ENCODE measurements around the gene FAM13A.
"Not testable (repeated sequence)": the region's sequence is repeated elsewhere in the genome, so short reads cannot be mapped to it uniquely, and the experiment has no call there.

FAM13A gene

GRCh38 chr4:89039730-89040338, 17.2 kb downstream of the FAM13A start:
- DNase-seq: no peak

DNA sequence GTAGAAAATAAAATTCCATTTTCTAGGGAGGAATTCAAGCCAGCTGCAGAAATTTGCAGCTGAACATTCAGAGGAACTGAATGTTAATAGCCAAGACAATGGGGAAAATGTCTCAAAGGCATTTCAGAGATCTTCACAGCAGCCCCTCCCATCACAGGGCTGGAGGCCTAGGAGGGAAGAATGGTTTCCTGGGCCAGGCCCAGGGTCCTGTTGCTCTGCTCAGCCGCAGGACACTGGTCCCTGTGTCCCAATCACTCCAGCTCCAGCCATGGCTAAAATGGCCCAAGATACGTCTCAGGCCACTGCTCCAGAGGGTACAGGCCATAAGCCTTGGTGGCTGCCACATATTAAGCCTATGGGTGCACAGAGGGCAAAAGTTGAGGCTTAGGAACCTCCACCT, 20.4 kb downstream of the FAM13A start:
- DNase-seq: no peak

DNA sequence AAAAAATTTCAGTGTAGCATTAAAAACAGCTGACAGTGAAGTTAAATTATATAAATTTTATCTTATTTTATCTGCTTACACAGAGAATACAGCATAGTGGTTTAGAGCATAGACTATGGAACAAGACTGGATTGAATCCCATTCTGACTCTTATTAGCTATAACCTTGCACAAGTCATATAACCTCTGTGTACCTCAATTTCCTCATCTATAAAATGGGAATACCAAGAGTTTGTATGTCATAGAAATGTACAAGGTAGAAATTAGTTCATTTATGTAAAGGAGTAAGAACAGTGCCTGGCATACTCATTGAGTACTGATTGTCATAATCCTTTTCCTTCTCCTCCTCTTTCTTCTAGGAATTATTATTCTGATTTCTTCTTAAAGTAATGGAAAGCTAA, 25.7 kb downstream of the FAM13A start:
- DNase-seq: no peak

DNA sequence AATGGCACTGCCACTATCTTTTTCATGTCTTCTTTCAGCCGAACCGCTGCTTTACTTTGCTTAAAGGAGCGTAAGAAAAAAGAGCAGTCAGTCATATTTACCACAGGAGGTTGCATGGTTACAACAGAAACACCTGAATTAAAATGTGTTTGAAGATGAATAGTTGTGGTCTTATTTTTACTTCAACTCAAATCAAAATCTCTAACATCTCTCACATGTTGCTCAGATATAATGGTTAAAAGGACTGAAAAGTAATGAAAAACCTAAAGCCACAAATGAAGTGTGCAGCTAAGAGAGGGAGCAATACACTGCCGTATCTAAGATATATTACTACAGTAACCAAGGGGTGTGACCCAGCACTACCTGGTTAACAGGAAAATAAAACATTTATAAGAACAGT, 27.4 kb downstream of the FAM13A start:
- no peak for DNase-seq

DNA sequence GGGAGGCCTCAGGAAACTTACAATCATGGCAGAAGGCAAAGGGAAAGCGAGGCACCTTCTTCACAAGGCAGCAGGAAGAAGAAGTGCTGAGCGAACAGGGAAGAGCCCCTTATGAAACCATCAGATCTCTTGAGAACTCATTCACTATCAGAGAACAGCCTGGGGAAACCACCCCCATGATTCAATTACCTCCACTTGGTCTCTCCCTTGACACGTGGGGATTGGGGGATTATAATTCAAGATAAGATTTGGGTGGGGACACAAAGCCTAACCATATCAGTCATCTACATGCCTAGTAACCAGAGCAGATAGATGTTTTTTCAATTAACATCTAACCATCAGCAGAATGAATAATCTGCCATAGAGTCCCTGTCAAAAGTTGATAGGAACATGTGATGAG, 30.4 kb downstream of the FAM13A start:
- no peak for DNase-seq

DNA sequence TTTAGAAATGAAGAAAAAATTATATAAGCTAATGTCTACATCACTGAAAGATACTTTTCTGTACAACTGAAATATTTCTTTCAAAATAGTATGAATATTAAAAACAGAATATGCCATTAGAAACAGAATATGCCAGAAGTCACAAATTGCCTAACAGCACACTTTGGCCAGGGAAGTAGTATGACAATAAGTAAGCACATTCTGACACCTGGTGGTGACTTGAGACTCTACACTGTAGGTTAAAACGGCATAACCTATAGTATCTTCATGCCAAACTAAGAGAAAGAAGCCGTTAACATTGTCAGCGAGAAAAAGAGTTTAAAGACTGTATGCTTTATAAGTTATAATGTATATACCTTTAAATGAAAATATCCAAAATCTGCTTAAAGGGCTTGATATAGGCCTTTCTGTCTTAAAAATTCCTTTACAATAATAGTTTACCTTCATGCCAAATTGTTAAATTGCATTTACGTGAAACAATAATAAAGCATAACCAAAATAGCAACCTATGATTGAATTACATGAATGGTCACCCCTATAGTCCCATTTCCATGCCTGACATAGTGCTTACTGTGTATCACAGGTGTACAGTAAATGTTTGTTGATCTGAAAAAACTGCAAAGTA, 32.8 kb downstream of the FAM13A start:
- DNase-seq: peak; percentile 60

DNA sequence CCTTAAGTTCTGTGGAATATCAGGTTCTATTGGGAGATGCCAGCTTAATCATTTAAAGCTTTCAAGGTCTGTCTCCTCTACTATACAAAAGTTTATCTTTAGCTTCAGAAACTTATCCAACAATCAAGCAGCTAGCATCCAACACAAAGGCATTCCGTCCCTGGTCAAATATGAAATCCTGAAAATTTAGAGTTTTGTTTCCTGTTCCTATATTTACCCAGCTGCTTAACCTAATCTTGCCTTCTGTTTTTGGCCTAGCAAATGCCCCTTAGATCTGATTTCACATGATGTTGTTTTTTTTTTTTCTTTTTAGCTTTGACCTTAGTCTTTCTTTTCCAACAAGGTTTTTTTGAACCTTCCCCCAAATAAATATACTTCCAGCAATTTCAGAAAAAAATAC, 33.8 kb downstream of the FAM13A start:
- DNase-seq: no peak

- DNase-seq: no peak
Measured at GRCh38 chr4:89022426-89023128, 34.4 kb downstream of the FAM13A start.

- DNase-seq: no peak
Measured at GRCh38 chr4:89021684-89022083, 35.3 kb downstream of the FAM13A start.

GRCh38 chr4:89021062-89021461, 35.9 kb downstream of the FAM13A start:
- DNase-seq: no peak

DNA sequence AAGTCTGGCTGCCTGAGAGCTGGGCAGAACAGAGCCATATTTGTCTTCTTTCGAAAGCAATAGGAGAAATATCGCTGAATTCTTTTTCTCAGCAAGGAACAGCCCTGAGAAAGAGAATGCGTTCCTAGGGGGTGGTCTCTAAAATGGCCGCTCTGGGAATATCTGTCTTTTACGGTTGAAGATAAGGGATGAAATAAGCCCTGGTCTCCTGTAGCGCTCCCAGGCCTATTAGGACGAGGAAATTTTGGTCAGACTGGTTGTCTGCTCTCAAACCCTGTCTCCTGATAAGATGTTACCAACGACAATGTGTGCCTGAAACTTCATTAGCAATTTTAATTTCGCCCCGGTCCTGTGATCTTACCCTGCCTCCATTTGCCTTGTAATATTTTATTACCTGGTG, 42.1 kb downstream of the FAM13A start:
- not testable (repeated sequence) for DNase-seq

- DNase-seq: no peak
Measured at GRCh38 chr4:89009761-89010369, 47.1 kb downstream of the FAM13A start.

- DNase-seq: no peak
Measured at GRCh38 chr4:89009115-89009514, 47.9 kb downstream of the FAM13A start.

GRCh38 chr4:89008166-89008565, 48.8 kb downstream of the FAM13A start:
- DNase-seq: no peak

GRCh38 chr4:89007338-89007939, 49.5 kb downstream of the FAM13A start:
- DNase-seq: no peak

- DNase-seq: no peak
Measured at GRCh38 chr4:89006307-89006706, 50.7 kb downstream of the FAM13A start.

- DNase-seq: not testable (repeated sequence)
Measured at GRCh38 chr4:89005066-89005465, 51.9 kb downstream of the FAM13A start.

DNA sequence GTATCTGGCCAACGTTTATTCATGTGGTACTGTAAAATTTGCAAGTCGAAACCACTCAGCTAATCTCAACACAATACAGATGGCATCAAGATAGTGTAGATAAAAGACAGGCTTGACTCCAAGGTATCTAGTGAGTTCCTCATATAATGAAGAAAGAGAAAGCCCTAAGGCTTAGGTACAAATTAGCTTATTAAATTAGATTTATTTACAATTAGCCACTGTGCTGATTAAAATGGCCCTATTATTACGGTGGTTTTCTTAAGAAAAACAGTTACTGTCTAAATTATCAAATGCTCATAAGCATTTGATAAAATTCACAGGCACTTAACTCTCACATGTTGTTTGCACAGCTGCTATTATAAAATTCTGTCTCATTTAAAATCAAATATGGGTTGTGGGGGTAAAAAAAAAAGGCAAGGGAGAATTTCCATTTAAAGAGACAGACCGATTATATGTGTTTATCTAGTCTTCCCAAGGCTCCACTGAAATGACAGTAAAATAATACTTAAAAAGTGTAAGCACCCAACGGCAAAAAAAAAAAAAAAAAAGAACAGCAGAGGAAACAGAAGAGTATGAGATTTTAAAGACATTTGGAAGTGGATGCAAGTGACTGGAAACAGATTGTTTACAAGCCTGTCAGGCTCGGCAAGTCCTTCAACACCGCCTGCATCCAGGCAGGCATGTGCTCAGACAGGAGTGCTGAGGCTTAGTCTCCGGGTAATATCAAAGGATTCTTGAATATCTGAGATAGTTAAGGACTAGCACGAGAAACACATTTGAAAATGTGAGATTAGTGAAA, 55.1 kb downstream of the FAM13A start:
- DNase-seq: no peak

- DNase-seq: no peak
Measured at GRCh38 chr4:89000844-89001360, 56.1 kb downstream of the FAM13A start.

GRCh38 chr4:89000382-89000781, 56.6 kb downstream of the FAM13A start:
- no peak for DNase-seq

DNA sequence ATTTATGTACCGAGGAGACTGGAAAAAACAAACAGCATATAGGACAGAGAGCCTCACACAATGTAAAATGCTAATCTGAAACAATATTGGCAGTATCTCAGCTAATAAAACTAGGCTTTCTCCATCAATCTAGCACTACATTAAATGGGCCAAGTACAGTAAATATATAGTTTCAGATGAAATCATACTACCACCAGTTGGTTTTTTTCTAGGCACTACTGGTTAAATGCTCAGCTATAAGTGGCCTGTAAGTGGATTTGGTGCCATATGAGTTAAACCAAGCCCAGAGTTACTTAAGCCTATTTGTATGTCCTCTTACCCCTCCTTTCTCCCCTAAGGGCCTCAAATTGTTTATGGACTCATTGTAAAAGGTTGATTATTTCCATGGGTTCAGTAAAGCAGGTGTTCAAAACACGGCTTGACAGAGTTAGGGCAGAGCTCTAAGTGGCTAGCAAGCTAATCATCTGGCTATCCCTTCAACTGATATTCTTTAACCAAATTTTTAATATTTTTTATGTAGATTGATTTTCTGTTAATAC, 57.5 kb downstream of the FAM13A start:
- no peak for DNase-seq

GRCh38 chr4:88998891-88999290, 58.1 kb downstream of the FAM13A start:
- DNase-seq: no peak

Measured in islet precursor cell (in vitro differentiated cells).